ENCODE results near the gene WDR1.

GRCh38 chr4:10158333-10158942 lies 41.8 kb upstream of the WDR1 start:
- TF ChIP-seq CTCF (IDR thresholded peaks at IDR 0.05) (no peak), POLR2A (IDR thresholded peaks at IDR 0.05) (no peak), POLR2AphosphoS5 (IDR thresholded peaks at IDR 0.05) (no peak)

All from transverse colon (tissue), 4 donors.